ENCODE results near the gene LGI2.

The LGI2 gene

DNA sequence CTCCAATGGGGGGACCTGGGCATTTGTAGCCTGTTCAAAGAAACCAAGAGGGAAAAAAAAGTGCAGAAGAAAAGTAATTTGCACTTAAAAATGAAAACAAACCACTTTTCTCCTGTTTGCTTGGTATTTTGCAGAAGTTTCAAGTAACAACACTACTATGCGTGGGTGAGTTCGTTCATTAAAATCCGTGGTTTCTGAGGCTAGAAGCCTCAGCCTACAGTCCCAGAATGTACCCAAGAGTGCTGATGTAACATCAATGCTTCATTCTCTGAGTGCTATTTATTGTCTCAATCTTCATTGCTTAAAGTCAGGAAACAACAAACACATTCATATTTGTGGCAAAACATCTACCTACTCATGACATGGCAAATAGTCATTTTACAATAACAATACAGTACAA lies 29.2 kb downstream of the LGI2 start:
- no peak overlapping the region for H3K4me3 ChIP-seq (ENCODE audit: control insufficient read depth, low read depth, low read length)
- no peak for DNase-seq (ENCODE audit: low read depth)
- TF ChIP-seq, protein P1, sequence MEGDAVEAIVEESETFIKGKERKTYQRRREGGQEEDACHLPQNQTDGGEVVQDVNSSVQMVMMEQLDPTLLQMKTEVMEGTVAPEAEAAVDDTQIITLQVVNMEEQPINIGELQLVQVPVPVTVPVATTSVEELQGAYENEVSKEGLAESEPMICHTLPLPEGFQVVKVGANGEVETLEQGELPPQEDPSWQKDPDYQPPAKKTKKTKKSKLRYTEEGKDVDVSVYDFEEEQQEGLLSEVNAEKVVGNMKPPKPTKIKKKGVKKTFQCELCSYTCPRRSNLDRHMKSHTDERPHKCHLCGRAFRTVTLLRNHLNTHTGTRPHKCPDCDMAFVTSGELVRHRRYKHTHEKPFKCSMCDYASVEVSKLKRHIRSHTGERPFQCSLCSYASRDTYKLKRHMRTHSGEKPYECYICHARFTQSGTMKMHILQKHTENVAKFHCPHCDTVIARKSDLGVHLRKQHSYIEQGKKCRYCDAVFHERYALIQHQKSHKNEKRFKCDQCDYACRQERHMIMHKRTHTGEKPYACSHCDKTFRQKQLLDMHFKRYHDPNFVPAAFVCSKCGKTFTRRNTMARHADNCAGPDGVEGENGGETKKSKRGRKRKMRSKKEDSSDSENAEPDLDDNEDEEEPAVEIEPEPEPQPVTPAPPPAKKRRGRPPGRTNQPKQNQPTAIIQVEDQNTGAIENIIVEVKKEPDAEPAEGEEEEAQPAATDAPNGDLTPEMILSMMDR (IDR thresholded peaks at IDR 0.05; ENCODE audit: control insufficient read depth, insufficient read depth, low read depth, low read length, missing control alignments), result no peak

DNA sequence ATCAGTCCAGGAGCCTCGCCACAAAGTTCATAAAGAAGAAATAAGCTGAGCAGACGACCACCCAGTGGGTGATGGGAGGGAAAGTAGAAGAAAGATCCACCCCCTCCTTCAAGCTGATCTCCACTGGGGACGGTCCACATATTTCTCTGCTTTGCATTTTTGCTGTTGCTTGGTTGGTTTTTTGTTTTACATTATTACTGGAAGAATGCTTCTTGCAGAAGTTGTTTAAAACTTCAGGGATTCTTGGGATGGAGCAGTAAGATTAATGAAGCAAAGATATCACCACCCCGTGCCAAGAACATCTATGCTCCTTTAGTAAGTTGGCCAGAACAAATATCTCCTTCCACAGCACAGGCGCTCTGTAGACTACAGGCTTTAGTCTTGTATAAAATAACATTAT lies 30.1 kb downstream of the LGI2 start:
- TF ChIP-seq, protein P1 (IDR thresholded peaks at IDR 0.05; ENCODE audit: control insufficient read depth, insufficient read depth, low read depth, low read length, missing control alignments), result no peak
- no peak for DNase-seq (ENCODE audit: low read depth)
- H3K4me3 ChIP-seq (ENCODE audit: control insufficient read depth, low read depth, low read length), result no peak overlapping the region

DNA sequence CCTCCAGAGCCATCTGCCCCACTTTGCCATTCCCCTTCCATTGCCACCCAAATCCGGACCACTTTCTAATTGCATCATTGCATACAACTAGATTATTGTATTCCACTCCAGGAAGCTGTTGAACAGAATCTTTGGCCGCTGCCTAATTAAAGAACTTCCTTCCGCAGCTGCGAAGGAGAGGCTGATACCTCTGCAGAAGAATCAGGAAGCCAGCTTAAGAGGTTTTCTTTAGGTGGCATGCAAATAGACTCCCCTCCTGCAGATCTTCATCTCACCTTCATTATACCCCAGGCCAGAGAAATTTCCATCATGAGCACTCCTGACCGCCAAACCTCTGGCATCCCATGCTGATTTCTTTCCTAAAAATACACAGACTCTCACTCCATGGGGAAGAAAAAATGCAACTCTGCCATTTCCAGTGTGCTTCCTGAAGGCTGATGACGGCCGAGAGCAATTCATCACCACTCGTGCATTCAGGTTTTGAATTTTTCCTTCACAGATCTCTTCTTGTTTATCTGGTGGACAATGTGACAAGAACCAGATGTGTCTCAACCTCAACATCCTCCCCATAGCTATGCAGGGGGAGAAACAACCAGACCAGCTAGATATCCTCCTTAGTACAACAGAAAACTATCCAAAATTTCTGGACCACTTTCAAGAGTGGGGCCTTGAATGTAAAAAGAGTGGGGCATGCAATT lies 31.2 kb downstream of the LGI2 start:
- no peak for DNase-seq (ENCODE audit: low read depth)
- H3K4me3 ChIP-seq (ENCODE audit: control insufficient read depth, low read depth, low read length), result no peak overlapping the region
- TF ChIP-seq, protein P1 (IDR thresholded peaks at IDR 0.05; ENCODE audit: control insufficient read depth, insufficient read depth, low read depth, low read length, missing control alignments), result no peak

DNA sequence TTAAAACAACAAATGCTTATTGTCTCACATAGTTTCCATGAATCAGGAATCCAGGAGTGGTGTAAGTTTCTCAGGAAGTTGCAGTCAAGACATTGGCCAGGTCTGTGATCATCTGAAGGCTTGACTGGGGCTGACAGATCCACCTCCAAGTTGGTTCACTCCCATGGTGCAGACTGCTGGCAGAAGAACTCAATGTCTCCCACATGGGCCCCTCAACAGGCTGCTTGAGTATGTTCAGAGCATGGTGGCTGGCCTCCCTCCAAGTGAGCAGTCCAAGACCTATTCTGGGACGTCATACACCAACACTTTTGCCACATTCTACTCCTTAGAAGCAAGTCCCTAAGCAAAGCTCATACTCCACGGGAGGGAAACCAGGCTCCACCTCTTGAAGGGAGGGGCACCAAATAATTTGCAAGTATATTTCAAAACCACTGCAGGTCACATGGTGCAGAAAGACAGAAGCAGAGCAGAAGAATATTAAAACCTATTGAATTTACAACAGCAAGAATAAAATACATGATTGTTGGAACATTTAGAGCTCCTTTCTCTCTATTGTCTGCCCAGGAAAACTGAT lies 35.3 kb downstream of the LGI2 start:
- TF ChIP-seq, protein P1 (IDR thresholded peaks at IDR 0.05; ENCODE audit: control insufficient read depth, insufficient read depth, low read depth, low read length, missing control alignments), result no peak
- DNase-seq (ENCODE audit: low read depth), result no peak
- H3K4me3 ChIP-seq (ENCODE audit: control insufficient read depth, low read depth, low read length), result no peak overlapping the region

DNA sequence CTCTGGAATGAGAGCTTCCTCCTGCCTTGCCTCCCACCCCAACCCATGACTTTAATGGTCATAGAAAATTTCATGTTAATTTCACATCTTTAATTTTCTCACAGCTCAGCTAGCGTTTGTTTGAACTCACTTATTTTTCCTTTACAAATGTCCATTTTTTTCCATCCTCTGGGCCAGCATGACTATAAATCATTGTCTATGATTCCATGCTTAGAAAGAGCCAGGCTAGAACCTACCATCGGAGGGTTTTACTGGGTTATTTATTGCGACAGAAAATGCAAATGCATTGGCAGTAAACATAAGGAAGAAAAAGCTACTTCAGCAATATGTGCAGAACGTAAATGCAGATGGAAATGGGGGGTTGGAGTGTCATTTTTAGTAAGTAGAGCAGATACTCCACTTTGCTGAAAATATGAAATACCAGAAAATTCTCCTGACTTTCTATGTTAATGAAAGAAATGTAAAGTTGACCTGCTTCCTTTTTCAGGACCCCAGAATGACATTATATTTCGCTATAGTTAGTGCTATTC lies 37.1 kb downstream of the LGI2 start:
- H3K4me3 ChIP-seq (ENCODE audit: control insufficient read depth, low read depth, low read length), result no peak overlapping the region
- TF ChIP-seq, protein P1 (IDR thresholded peaks at IDR 0.05; ENCODE audit: control insufficient read depth, insufficient read depth, low read depth, low read length, missing control alignments), result no peak
- DNase-seq (ENCODE audit: low read depth), result no peak

DNA sequence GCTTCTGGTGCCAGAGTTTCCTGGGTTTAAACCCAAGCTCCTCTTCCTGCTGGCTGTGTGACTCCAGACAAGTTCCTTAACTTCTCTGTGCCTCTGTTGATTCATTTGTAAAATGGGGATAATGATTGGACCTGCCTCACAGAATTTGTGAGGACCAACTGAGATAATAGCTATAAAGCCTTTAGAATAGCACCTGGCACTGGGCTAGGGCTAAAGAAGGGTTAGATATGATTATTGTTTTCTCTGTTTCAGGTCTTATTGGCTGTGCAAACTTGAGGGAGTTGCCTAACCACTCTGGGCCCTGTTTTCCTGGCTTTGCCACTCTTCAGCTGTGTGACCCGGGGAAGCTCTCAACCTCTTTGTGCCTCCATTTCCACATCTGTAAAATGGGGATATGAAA lies 37.8 kb downstream of the LGI2 start:
- TF ChIP-seq, protein P1 (IDR thresholded peaks at IDR 0.05; ENCODE audit: control insufficient read depth, insufficient read depth, low read depth, low read length, missing control alignments), result no peak
- no peak for DNase-seq (ENCODE audit: low read depth)
- H3K4me3 ChIP-seq (ENCODE audit: control insufficient read depth, low read depth, low read length), result no peak overlapping the region
